Measurements from ENCODE around the gene AHSG.
"Not testable (repeated sequence)": the region's sequence is repeated elsewhere in the genome, so short reads cannot be mapped to it uniquely, and the experiment has no call there.

The AHSG gene, protein sequence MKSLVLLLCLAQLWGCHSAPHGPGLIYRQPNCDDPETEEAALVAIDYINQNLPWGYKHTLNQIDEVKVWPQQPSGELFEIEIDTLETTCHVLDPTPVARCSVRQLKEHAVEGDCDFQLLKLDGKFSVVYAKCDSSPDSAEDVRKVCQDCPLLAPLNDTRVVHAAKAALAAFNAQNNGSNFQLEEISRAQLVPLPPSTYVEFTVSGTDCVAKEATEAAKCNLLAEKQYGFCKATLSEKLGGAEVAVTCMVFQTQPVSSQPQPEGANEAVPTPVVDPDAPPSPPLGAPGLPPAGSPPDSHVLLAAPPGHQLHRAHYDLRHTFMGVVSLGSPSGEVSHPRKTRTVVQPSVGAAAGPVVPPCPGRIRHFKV

DNA sequence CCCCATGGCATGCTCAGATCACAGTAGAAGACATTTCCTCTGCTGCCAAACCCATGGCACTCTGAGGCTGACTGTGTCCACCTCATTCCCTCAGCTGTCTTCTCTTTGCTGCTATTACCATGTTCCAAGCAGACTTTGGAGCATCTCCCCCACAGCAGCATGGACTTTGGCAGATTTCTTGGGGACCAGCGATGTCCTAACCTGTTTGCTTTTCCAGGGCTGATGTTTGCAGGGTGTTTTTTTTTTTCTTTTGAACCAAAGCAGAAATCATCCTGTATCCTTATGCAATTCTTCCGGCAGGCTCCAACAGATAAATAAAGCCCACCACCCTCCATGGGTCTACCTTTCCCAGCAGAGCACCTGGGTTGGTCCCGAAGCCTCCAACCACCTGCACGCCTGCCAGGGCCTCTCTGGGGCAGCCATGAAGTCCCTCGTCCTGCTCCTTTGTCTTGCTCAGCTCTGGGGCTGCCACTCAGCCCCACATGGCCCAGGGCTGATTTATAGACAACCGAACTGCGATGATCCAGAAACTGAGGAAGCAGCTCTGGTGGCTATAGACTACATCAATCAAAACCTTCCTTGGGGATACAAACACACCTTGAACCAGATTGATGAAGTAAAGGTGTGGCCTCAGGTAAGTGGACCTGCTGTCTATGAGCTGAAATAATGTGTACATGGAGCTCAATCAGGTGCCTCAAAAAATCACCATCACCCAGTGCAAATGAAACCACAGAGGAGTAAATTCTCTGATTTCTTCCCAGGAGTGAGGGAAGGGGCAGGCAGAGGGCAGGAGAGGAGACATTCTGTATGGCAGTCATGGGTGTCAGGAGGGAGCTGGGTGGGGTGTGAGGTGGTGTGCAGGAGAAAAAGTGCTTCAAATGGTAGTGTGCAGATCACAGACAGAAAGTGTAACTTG is at the start of gene AHSG:
Gene AHSG, plus strand, starts transcription at position 340 of the 916 bp plus-strand sequence. Its CDS starts 82 bp downstream, at position 422.
- no peak for DNase-seq (ENCODE audit: low read depth)

DNA sequence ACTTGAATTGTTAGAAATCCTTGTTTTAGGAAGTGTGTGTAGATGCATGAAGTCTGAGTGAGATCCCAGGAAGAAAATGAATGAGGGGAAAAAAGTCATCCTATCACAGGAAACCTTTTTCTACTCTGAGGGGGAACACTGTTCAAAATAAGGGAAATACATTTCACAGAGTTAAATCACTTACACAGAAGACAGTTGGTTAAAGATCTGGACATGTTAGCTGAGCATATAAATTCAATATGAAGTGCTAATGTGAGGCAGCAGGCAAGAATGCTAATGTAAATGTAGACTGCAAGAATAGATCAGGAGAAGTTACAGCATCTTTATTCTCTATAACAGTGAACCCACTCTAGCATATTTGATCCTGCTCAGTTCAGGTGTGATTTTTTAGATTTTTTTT is 48.3 kb upstream of the AHSG start:
- no peak for DNase-seq (ENCODE audit: low read depth)

DNA sequence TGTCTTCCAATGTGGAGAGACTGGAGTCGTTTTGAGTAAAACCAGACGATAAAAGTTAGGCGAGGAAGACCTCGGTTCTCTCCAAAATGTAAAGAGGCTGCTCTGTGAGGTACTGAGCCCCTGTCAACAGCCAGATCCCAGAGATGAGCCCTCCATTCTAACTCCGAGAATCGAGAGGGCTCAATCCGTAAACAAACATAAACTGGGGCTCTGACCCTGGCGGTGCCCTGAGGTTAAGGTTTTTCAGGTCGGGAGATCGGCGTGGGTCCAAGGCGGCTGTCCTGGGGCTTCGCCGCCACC is 46.1 kb upstream of the AHSG start:
- no peak for DNase-seq (ENCODE audit: low read depth)

DNA sequence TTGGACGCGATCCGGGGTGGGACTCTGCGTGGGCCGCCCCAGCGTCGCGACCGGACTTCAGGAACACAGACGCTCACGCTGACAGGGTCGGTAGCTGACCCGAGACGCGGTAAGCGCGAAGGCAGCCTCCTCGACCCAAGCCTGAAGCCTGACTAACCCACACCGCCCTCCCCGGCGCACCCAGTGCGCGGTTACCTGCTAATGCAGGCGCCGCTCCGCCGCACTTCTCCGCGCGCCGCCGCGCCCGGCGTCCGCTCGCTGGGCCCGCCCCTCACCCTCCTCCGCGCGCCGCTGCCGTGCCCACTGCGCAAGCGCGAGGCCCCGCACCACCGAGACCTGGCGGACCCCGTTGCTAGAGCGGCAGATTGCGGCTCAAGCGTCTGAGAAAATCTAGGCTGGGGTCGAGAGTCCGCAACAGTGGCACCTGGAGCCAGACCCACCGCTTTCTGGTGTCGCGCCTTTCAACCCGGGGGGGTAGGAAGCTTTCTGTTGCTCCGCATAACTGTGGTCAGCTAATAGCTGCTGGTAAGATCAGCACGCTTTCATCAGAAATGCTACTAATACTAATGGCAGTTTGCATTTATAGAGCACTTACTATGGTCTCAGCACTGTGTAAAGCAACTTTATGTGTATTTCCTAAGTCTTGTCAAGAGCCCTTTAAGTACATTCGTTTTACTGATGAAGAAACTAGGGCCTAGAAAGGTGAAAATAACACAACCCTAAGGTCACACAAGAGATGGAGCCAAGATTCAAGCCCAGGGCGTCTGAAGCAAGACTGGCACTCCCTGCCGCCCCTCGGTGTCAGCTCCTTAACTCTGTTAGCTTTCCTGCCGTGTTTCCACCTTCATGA is 45.6 kb upstream of the AHSG start, which contains the start of gene TBCCD1:
Gene TBCCD1, minus strand, starts transcription at position 268 of the 850 bp plus-strand sequence. CDS start 3,010 bp downstream, outside the sequence.
- peak; percentile 42 for DNase-seq (ENCODE audit: low read depth)

DNA sequence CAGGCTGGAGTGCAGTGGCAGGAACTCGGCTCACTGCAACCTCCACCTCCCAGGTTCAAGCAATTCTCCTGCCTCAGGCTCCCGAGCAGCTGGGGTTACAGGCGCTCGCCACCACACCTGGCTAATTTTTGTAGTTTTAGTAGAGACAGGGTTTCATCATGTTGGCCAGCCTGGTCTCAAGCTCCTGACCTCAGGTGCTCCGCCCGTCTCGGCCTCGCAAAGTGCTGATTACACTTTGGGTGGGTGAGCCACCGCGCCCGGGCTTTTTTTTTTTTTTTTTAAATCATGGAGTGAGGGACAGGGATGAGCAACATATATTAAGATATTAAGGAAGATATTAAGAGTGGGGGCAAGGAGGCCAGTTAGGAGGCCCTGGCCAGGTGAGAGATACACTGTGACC is 43.5 kb upstream of the AHSG start:
- not testable (repeated sequence) for DNase-seq (ENCODE audit: low read depth)

DNA sequence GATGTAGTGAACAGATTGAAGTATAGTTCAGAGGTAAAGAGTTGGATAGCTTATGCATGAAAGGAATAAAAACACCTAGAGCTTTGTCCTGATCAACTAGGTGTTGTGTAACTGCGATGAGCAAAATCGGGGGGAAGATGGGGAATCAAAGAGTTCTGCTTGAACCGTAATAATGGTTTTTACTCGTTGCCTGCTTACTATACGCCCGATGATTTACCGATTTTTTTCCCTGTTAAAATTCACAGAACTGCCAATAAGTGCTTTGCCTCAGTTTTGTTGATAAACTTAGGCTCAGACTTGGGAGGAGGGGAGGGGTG is 43.1 kb upstream of the AHSG start:
- DNase-seq (ENCODE audit: low read depth), result no peak

DNA sequence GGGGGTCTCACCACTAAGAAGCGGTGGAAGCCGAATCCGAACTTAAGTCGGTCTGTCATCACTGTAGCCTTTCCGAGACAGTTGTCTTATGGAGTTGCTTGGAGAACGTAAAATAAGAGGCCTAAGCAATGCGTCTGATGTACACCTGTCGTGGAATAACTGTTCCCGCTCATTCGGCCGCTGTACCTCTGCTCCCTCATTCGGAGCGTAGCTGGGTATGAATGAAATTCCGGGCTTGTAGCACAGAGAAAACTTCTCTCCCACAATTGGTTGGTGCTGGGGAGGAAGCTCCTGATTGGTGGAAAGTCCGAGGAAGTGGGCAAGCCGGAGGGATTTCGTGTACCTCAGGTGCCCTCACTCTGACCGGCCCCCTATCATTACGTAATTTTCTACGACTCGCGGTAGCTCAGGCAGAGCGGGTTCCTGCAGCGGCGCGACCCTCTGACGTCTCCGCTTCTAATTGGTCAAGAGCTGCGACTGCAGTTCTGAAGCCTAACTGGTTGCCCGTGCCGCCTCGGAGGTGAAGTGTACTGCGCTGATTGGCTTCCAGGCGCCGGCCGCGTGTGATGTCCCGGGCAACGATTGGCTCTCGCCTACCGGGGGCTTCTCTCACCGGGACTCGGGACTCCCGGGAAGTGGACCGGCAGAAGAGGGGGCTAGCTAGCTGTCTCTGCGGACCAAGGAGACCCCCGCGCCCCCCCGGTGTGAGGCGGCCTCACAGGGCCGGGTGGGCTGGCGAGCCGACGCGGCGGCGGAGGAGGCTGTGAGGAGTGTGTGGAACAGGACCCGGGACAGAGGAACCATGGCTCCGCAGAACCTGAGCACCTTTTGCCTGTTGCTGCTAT is 42.5 kb upstream of the AHSG start, which contains the start of gene DNAJB11:
Gene DNAJB11, plus strand, starts transcription at position 625 of the 845 bp plus-strand sequence. Its CDS starts 178 bp downstream, at position 803.
- peak; percentile 99 for DNase-seq (ENCODE audit: low read depth)

DNA sequence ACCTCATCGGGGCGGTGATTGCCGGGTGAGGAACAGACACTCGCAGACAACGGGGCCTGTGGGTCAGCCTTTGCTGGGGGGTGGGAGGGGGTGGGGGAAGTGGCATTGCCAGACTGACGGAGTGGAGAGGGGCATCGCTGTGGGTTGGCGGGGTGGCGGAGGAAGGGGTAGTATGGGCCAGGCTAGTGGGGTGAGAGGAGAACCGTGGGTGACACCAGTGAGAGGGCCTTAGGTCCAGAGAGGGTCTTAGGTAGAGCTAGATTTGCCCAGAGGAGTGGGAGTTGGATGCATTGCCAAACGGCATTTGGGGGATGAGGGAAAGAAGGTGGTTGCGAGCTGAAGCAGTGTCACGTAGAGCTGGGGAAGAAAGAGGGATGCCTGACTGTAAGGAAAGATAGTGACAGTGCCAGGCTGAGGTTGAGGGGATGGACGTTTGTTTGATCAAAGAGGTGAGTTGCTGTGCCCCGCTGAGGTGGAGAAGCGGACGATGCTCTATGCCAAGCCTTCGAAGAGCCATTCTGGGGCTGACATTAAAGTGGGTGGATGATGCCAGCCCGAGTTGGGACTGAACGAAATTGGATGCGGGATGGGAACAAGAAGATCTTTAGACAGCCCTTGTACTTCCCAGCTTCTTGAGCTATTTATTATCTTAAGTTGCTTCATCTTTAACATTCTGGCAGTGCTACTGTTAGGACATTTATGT is 41.8 kb upstream of the AHSG start:
- no peak for DNase-seq (ENCODE audit: low read depth)

DNA sequence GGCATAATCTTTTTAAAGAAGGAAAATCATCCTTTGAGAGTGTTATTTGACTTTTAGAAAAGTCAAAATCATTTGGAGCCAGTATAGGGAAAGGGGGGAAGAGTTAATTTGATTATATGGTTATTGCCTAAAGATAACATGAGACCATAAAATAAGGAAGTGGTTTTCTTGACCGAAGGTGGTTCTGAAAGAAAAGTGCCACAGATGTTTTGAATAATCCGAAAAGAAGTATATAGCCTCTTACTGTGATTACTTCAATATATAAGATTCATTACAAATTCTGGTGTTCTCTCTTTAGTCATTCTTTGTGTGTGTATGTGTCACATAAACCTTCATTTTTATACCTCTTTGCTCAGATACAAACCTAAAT is 41.2 kb upstream of the AHSG start:
- no peak for DNase-seq (ENCODE audit: low read depth)

DNA sequence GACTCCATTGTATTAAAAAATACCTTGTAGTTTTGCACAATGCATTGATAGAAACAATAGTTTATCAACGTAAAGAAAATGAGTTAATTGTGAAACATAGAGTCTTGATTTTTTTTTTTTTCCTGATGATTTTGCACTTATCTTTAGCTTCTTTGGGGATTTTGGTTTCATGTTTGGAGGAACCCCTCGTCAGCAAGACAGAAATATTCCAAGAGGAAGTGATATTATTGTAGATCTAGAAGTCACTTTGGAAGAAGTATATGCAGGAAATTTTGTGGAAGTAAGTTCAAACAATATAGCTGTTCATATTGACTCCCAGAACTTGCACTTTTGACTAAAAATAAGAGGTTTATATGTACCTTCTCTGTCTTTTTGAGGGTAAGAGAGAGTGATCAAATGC is 35.3 kb upstream of the AHSG start:
- no peak for DNase-seq (ENCODE audit: low read depth)

DNA sequence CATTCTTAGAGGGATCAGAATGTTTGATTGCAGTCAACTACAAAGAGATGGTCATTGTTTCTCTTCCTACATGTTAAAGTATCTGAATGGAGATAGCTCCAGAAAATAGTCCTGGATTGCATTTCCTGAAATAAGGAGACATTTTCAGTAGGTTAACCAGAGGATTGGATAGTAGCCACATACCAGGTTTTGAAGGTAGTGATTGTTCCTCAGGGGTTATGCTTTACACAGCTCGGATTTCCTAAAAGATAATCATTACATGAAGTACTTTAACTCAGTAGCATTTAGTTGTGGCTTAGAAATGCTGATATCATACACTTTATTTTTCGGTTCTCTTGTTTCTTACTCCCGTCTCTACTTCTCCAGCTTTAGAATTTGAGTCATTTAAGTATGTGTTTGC is 32.1 kb upstream of the AHSG start:
- DNase-seq (ENCODE audit: low read depth), result no peak

DNA sequence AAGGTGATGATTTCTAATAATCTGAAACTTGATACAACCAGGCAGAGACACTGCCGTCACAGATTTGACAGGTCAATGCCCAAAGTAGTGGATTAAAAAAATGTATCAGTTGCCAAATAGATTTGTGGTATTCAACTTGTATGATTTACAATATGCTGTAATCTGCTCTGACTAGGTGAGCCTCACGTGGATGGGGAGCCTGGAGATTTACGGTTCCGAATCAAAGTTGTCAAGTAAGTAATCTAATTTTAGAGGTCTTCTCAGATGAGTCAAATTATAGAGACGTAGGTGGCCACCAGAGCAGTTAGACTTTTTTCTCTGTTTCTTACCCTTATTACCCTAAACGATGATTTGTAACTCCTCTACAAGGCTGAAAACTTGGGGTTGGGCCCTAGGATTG is 30.3 kb upstream of the AHSG start:
- DNase-seq (ENCODE audit: low read depth), result no peak

DNA sequence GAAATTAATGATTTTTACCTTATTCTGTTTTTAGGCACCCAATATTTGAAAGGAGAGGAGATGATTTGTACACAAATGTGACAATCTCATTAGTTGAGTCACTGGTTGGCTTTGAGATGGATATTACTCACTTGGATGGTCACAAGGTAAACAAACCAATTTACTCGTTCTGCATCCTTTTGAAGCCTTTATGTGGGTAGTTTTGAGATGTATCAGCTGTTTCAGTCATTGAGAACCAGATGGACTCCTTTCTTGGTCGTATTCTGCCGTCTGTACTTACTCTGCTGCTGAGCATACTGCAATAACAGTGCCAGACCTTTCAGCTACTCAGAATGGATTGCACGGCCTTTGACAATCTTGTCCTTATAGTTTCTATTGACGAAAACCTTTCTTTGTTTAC is 29.0 kb upstream of the AHSG start:
- DNase-seq (ENCODE audit: low read depth), result no peak

DNA sequence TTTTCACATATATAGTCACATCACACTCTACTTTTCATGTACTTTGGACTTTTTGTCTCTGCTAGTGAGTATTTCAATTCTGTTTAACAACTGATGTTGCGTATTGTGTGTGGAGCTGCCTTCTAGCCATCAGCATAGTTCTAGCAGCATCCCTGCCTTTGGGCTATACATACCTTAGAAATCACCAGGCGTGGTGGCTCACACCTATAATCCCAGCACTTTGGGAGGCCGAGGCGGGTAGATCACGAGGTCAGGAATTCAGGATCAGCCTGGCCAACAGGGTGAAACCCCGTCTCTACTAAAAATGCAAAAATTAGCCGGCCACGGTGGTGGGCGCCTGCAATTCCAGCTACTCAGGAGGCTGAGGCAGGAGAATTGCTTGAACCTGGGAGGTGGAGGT is 26.6 kb upstream of the AHSG start:
- DNase-seq (ENCODE audit: low read depth), result not testable (repeated sequence)

DNA sequence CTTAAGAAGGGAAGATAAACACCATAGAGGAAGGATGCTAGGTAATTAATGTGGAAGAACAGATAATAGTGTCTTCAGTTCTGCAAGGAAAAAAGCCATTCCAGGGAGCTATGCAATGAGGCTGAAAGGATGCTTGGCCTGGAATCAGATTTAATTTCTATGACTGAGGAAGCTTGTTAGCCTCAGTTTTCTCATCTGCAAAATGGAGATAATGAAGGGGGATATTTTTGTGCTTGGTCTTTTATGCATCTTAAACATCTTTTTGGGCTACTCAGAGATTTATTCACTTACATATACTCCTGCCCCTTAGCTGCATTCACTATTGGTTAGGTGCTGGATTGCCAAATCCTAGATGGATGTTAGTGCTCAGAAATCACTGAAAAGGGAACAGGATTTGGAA is 25.7 kb upstream of the AHSG start:
- DNase-seq (ENCODE audit: low read depth), result no peak

DNA sequence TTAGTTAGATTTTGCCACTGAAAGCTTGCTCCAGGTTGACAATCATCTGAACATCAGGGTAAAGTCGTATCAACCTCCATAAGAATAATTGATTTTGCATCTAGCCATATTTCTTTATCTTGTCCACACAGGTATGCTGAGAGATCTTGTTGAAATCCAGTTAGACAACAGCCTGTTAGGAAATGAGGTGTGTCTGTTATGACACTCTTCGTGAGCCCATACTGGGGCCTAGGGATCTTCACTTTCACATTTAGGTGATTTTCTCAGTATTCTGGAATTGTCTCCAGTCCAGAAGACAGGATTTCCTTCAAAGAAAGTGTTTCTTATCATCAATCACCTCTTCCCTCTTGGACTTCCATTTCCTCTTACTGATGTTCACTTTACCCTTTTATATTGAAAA is 24.2 kb upstream of the AHSG start:
- no peak for DNase-seq (ENCODE audit: low read depth)

DNA sequence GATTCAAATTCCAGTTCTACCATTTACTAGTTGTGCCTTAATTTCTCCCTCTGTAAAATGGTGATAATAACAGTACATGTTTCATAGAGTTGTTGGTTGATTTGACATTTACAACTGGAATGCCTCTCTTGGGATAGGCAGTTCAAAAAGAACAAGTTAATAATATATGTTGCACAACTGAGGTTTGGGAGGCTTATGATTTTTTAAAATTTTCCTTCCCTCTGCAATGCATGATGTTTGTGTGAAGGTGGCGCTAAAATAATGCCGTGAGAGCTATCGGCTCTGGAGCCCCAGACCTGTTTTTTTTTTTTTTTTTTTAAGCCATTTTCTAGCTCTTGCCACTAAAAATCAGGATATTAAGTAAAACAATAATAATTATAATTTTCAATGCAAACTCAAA is 23.7 kb upstream of the AHSG start:
- DNase-seq (ENCODE audit: low read depth), result no peak

DNA sequence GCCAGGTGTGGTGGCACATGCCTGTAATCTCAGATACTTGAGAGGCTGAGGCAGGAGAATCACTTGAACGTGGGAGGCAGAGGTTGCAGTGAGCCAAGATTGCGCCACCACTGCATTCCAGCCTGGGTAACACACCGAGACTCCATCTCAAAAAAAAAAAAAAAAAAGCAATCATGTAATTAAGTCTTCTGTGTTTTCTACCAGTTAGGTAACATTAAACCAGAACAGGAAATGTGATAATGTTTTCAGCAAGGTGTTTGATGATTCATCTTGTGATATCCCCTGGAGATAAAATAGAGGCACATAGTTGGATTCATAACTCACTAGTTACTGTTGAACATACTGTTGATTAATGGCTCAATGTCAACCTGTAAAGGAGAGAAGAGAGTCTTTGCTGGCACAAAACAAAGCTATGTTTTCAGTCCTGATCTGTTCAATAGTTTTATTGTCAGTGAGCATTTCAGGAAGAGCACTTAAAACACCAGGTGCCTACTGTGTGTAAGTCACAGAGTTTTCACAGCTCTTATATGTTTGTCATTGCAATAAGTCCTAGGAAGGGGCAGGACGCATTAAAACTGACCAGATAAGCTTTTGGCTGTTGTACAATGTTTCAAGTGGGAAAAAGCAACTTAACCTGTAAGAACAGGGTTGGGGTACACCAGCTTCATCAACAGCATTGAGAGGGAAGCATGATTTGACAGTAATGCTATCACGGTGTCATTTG is 22.8 kb upstream of the AHSG start:
- DNase-seq (ENCODE audit: low read depth), result no peak

DNA sequence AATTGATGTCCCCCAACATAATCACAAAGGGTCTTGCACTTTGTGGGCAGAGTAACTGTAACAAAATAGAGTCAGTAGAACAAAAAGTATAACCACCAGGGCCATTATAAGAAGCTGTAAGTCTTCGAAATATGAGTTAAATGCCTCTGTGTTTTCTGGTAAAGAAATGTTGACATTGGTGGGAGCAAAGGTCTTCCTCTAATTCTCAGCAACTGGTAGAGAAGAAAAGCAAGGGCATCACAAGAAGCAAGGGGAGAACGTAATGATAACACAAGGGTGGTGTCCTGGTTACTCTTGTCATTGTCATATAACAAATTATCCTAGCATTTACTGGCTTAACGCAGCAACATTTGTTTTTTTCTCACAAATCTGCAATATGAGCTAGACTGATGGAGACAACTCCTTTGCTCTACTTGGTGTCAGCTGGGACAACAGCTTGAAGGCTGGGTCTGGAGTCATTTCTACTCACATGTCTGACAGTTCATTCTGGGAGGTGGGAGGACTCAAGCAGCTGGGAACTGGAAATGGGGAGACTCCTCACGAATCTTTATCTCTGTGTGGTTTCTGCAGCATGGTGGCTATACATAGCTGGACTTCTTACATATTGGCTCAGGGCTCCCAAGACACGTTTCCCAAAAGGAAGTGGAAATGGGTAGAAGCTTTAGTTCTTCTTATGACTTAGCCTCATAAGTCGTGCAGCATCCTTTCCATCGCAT is 22.1 kb upstream of the AHSG start:
- DNase-seq (ENCODE audit: low read depth), result no peak

DNA sequence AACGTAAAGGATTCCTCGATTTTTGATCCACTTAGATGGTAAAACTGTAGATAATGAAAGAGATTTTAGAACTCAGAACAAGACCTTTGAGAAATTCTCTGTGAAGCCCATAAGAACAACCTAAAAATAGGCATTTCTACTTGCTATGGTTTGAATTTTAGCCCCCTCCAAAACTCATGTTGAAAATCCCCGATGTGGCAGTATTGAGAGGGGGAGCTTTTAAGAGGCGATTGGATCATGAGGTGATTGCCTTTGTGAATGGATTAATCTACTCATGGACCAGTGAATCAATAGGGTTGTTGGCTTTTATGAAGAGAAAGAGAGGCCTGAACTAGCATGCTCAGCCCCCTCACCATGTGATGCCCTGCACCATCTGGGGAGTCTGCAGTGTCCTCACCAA is 20.2 kb upstream of the AHSG start:
- DNase-seq (ENCODE audit: low read depth), result no peak

Data from GM04503 (cell line).